NCI-H226 (cell line): ENCODE results near the gene CENPP.

Source experiments
- DNase-seq: peaks from one replicate; pipeline ENCODE4 v3.0.0-alpha.2; 2015

The CENPP gene

DNA sequence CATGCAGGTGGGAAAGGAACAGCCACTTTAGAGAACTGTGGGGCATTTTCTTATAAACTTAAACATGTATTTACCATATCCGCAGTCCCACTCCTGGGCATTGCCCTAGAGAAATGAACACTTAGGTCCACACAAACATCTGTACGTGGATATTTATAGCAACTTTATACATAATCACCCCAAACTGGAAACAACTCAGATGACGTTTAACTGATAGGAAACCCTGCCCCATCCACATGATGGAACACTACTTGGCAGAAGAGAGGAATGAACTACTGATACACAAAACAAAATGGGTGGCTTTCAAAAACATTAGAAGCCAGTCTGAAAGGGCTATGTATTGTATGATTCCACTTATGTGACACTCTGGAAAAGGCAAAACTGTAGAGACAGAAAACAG is 187.6 kb downstream of the CENPP start:
- DNase-seq: no peak

DNA sequence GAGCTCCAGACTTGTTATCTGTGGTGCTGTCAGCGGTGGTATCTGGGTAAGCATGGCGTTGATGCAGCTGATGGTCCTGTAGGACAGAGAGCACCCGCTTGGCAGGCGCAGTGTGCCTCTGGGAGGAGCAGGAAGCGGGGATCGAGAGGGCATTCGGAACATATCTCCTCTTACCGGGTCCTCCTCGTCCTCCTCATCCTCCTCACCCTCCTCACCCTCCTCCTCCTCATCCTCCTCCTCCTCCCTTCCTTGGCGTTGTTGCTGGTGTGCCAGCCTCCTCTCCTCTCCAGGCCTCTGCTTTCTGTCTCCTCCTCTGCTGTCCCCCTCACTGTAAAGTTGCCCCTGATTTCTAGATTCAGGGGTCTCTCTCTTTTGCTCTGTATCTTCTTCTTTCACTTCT is 188.9 kb downstream of the CENPP start:
- no peak for DNase-seq

DNA sequence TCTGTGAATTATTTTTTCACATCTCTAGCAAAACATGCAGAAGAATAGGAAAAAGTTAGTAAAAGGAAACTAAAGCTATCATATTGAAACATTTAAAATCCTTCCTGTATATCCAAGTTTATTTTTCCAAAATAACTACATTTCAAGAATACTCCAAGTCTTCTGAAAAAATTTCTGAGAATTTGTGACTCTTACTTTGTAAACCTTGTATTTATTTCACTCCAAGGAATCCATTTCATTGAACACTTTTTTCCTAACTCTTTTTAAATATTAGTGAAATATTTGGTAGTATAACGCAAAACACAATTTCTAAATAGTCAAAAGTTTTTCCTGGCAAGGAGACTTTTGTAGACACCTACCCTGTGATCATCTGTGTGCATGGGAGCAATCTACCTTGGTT is 190.8 kb downstream of the CENPP start:
- no peak for DNase-seq

DNA sequence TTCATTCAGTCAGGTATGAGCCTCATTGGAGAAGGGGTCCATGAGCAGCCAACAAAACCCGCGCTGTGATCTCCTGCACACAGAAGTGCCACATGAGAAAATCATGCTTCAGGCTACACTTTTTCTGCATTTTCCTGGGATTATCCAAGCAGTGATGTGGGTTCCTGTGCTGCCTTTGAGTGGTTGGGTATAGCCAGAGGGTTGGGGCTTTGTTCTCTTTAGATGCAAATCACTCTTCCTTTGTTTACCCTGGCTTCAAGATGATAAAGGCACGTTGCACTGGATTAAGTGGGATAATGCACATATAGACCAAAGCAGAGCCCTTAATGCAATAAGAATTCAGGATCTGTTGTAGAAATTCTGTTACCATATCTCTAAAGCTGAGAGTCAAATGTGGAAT is 191.3 kb downstream of the CENPP start:
- no peak for DNase-seq

DNA sequence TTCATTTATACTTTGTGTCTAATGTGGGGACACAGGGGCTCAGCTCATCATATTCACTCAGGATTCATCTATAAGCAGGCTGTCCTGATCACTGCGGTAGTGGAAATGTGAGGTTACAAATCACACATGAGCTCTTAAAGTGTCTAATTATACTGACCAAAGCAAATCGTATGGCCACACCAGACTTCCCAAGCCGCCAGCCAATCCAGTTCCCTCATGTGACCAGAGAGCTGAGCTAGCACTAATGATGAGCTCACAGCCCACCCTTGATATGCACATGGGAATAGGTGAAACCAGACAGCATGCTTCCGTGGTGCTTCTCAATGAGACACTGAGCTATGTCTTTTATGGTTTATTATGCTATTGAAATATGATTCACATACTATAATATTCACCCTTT is 192.4 kb downstream of the CENPP start:
- DNase-seq: no peak

DNA sequence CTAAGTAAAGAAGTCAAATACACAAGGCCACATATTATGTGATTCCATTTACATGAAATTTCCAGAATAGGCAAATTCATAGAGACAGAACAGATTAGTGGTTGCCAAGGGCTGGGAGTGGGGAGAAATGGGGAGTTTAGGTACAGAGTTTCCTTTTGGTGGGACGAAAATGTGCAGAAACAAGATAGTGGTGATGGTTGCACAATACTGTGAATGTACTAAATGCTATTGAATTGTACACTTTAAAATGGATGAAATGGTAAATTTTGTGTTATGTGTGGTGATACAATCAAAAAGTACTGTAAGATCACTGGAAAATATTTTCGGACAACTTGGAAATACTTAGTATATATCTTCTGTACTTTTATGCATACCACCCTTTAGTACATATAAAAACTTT is 195.1 kb downstream of the CENPP start:
- DNase-seq: no peak

DNA sequence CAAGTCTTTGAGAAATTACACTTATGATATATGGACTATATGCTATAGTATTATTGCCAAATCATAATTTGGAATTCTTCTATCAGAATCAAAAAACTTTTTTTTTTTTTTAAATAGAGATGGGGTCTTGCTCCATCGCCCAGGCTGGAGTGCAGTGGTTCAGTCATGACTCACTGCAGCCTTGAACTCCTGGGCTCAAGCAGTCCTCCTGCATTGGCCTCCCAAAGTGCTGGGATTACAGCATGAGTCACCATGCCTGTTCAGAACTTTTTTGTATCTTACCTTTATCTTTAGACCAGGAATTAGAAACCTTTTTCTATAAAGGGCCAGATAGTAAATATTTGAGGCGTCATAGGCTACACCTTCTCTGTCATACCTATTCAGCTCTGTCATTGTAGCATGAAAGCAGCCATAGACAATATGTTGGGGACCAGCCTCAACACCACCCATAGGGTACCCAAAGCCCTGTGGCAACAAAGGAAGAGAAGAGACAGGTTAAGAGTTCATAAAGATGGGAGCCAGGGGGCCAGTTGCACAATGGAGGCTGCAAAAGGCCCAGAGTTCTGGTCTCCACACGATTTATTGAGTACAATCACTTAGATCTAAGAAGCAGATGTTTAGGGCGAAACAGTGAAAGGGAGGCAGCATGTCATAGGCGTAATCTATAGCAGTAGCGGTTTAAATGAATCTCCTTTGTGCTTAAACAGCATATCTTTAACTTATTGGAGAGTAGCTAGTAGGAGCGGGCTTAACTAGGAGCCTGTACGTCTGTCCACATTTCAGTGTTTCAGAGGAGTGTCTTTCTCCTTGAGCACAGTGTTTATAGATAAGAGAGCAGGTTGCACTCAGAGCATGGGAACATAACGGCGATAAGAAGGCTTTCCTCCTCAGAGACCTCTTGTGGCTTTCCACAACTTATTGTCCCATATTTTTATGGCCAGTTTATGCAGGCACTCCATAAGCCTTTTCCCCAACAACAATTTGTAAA is 197.5 kb downstream of the CENPP start:
- peak; percentile 11 for DNase-seq

DNA sequence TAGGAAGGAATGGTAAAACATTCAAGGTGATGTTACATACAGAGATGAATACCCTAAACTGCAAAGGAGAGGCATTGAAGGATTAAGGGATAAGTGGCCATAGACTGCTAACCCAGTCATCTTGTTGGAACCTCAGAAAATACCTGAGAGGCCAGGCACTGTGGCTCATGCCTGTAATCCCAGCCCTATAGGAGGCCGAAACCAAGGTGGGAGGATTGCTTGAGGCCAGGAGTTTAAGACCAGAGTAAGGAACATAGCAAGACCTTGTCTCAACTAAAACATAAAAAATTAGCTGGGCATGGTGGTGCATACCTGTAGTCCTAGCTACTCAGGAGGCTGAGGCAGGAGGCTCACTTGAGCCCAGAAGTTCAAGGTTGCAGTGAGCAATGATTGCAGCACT is 199.1 kb downstream of the CENPP start:
- DNase-seq: no peak

DNA sequence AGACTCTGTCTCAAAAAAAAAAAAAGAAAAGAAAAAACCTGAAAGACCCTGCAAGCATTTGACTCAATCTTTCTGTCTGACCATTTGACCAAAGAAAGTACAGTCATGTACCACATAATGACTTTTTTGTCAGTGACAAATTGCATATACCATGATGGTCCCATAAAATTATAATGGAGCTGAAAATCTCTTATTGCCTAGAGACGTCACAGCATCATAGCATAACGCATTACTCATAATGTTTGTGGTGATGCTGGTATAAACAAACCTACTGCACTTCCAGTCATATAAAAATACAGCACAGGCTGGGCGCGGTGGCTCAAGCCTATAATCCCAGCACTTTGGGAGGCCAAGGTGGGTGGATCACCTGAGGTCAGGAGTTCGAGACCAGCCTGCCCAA is 199.6 kb downstream of the CENPP start:
- no peak for DNase-seq

DNA sequence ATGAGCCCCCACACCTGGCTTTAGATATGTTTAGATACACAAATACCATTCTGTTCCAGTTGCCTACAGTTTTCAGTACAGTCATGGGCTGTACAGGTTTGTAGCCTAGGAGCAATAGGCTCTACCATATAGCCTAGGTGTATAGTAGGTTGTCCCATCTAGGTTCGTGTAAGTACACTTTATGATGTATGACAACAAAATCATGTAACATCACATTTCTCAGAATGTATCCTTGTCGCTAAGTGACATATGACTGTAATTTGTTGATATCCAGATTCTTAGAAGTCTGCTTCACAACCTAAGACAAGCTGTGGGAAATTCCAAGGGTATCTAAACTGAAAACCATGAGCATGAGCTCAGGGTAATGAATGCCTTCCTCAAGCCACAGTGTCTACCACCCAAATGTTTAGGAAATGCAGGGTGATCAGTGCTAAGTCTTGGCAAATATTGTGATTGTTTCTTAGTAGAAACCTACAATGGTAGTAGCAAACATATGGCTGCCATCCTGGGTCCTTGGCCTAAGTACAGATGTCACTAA is 201.6 kb downstream of the CENPP start:
- DNase-seq: no peak

DNA sequence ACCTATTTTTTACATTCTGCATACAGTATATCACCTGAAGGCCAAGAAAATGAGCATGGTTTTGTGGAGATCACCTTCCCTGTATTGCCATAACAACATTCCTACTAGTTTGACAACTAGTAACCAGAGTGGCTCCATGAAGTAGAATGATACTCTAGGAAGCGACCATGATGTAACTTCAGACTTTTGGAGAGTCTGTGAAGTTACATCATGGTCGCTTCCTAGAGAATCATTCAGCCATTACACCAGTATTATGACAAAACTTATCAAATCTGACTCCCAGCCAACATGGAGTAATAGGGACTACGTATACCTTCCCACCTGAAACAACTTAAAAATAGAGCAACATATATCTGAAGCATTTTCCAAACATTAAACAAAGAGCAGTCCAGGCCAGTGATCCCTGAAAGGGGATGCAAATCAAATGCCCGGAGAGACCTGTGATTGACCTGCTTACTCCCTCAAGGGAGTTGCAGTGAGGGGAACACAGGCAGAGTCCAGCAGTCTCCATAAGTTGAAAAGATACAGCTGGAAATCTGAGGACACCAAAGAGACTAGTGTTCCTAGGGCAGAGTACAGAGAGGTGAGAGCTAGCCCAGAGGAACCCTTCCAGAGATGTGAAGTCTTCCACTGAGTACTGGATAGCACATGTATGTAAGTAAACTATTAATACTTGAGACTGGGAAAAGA is 202.2 kb downstream of the CENPP start:
- no peak for DNase-seq

DNA sequence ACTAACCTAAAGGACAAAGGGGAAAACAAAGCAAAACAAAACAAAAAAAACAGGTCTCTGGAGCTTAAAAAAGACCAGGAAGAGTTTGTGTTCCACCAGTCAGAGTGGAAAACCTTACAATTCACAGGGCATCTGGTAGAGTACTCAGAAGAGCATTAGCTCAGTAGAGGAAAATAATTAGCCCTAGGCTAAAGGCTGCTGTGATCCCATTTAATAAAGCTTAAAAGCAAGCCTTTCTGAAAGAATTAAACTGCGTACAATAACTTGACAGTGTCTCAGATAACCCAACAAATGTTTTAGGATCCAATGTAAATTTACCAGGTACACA is 202.7 kb downstream of the CENPP start:
- DNase-seq: no peak

DNA sequence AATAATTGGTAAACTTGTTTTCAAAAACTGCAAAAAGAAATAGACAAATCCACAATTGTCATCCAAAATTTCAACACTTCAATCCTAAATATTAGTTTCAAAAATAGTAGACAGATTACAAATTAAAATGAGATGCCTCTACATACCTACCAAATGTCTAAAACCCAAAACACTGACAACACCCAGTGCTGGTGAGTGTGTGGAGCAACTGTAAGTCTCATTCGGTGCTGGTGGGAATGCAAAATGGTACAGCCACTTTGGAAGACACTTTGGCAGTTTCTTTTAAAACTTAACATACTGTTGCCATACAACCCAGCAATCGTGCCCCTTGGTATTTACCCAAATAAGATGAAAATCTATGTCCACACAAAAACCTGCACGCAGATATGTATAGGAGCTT is 203.4 kb downstream of the CENPP start:
- DNase-seq: no peak

DNA sequence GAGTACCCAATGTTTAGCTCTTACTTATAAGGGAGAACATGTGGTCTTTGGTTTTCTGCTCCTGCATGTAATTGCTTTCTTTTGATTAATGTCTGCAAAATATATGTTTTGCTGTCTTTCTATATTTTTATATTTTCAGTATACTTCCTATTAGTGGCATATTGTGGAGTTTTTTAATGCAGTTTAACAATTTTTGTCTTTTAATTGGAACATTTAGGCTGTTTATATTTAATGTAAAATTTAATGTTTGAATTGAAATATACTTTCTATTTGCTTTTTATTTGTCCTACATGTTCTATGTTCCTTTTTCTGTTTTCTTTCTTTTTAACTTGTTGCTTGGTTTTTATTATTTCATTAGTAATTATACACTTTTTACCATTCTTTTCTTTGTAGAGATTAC is 205.1 kb downstream of the CENPP start:
- DNase-seq: no peak

DNA sequence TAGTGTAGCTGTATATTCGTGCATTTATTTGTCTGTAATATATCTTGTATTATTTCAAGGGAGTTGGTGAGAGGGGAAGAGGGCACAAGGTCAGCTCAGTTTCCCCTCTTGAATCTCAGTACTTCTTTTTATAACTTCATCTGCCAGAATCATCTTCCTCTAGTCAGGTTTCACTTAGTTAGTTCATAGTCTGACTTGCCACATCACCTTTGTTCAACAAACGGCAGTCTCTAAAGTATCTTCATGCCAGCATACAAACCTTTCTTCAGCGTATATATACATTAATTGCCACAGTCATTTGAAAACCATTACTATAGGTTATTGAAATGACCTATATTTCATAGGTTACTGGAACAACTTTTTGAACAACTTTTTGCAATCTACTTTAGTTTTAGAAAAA is 208.5 kb downstream of the CENPP start:
- DNase-seq: no peak

DNA sequence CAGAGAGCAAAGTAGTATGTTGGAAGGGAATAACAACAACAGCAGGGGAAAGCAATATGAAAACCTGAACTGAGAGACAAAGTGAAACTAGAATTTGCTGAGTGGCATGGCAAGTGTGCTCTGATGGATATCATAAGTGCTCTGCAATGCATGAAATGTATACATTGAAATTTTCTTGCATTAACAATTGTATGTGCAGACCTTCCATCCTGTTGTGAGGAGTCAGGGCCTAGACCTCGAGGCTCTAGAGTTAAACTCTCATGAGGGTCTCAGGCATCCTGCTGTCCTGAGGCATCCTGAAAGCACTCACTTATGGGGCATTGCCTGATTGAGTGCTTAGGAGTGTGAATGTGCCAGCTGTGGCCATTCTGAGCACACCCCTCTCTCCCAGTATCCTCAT is 208.9 kb downstream of the CENPP start:
- DNase-seq: no peak

DNA sequence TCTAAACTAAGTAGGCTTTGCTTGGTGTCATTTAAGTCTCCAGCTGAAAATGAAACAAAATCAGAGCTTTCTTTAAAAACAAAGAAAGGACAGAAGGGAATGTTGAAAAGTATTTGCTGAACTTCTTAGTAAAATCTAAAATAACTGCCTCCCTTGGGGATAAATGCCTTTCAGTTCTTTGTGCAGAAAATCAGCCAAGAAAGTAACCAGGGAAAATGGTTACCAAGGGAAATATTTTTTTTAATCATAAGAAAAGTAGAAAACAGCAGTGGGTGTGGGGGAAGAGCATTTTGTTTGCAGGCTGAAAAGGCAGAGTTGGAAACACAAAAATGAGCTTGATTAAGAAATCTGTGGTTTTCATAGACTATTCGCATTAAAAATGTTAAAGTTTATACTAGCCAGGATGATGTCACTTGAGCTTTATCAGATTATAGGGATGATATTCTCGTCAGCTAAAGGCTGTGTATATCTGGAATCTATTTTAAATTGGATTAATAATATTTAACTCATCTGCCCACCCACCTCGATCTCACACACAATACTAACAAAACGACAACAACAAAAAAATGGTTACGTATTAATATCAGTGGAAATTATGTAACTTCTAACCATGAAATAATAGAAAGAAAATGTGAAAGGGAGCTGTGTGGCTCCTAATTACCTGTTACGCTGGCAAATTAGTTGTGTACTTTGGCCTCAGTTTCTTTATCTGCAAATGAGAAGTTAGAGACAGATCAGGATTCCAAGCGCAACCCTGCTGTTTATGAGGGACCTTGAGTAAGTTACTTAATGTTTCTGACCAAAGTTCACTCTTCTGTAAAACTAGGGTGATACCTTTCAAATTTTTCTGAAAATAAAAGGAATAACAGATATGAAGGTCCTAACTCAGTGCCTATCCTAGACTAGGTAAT is 210.4 kb downstream of the CENPP start, which contains the start of gene ECM2:
Gene ECM2 (minus strand): TSS at position 51 of the 911 bp plus-strand sequence. CDS start 13,124 bp downstream, outside the sequence.
- no peak for DNase-seq

DNA sequence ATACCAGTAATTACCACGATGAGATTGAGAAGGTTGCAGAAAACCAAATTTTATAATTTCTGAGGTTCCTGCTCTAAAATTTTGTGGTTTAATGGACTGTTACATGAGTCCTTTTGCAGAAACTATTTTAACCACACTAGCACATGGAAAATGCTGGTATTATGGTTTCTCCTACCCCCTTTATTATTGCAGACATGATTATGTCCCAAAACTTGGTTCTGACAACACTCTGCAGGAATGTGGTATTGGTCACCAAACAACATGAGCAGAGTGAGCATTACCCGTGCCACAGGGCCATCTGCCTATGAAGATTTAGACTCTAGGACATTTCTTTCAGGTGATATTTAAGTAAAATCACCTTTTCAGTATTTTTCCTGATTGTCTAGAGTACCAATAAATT is 212.8 kb downstream of the CENPP start:
- DNase-seq: no peak

DNA sequence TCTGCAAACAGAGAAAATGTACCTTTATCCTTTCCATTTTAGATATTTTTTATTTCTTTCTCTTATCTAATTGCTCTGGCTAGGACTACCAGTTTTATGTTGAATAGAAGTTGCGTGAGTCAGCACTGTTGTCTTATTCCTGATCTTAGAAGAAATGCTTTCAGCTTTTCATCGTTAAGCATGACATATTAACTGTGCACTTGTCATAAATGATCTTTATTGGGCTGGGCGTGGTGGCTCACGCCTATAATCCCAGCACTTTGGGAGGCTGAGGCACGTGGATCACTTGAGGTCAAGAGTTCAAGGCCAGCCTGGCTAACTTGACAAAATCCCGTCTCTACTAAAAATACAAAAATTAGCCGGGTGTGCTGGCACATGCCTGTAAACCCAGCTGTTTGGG is 218.2 kb downstream of the CENPP start:
- no peak for DNase-seq

DNA sequence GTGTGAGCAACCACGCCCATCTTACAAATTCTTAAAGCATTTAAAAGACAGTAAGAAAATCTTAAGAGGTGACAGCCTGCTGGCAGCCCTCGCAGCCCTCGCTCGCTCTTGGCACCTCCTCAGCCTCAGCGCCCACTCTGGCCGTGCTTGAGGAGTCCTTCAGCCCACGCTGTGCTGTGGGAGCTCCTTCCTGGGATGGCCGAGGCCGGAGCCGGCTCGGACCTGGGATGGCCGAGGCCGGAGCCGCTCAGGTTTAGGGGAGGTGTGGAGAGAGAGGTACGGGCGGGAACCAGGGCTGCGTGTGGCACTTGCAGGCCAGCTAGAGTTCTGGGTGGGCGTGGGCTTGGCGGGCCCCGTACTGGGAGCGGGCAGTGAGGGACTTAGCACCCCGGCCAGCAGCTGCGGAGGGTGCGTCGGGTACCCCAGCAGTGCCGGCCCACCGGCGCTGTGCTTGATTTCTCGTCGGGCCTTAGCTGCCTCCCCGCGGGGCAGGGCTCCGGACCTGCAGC is 219.3 kb downstream of the CENPP start:
- no peak for DNase-seq

DNA sequence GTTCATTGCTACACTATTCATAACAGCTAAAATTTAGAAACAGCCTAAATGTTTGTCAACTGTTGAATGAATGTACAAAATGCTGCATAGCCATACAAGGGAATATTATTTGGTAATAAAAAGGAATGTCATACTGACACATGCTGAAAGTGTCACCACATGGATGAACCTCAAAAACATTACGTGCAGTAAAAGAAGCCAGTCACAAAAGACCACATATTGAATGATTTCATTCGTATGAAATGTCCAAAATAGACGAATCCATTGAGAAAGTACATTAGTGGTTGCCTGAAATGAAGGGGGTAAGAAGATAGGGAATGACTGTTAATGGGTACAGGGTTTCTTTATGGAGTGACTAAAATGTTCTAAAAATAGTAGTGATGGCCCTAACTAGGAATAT is 221.6 kb downstream of the CENPP start:
- no peak for DNase-seq

DNA sequence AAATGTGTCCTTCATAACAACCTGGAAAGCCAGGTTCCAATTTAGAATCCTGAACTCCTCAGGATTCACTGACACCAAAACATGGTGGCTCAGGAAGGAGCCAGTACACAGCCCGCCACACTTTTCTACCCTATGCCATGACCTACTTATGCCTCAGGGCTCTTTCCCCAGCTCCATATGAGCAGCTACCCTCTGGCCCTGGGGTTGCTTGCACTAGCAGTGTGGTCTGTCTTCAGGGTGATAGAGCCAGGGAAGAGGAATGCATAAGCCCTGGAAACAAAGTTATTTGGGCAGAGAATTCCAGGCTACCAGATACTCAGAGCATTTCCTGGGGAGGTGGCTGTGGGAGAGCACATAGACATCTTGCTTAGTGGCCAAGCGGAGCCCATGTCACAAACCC is 225.0 kb downstream of the CENPP start:
- no peak for DNase-seq
